ENCODE data around the gene POLD3. TPM values are rescaled to one million over a fixed set of nuclear protein-coding genes. Genes with fewer than 3 reads are reported as not detected.

Gene POLD3
- total and polyA plus RNA-seq, 4 donors: 7.6 to 21.1 (median 15.0) TPM

GRCh38 chr11:74673693-74674360, 81.4 kb downstream of the POLD3 start:
- no peaks in the 10 kb centered on the region for H3K27me3 ChIP-seq (ENCODE audit: control insufficient read depth in 3 of 3, insufficient read depth in 3 of 3, low read length in 2 of 3)
- no peak overlapping the region for H3K4me3 ChIP-seq
- peaks cover 0 to 3% (median under 1%) of the 10 kb centered on the region in 4 donors for H3K9me3 ChIP-seq (ENCODE audit: control insufficient read depth in 4 of 4, insufficient read depth in 3 of 4, low read length in 3 of 4)
- 89 to 93% methylated on average over 7 of the region's 7 CpGs for WGBS, 2 donors
- TF ChIP-seq, protein P1, sequence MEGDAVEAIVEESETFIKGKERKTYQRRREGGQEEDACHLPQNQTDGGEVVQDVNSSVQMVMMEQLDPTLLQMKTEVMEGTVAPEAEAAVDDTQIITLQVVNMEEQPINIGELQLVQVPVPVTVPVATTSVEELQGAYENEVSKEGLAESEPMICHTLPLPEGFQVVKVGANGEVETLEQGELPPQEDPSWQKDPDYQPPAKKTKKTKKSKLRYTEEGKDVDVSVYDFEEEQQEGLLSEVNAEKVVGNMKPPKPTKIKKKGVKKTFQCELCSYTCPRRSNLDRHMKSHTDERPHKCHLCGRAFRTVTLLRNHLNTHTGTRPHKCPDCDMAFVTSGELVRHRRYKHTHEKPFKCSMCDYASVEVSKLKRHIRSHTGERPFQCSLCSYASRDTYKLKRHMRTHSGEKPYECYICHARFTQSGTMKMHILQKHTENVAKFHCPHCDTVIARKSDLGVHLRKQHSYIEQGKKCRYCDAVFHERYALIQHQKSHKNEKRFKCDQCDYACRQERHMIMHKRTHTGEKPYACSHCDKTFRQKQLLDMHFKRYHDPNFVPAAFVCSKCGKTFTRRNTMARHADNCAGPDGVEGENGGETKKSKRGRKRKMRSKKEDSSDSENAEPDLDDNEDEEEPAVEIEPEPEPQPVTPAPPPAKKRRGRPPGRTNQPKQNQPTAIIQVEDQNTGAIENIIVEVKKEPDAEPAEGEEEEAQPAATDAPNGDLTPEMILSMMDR (IDR thresholded peaks at IDR 0.05; ENCODE audit: control extremely low read depth, extremely low read depth): no peak
- no peak for ATAC-seq (ENCODE audit: insufficient read depth, low FRiP score)
- H3K27ac ChIP-seq (ENCODE audit: low read depth in 1 of 2, low read length in 1 of 2): peak overlapping the region; percentile 4 to 47
- no peaks in the 10 kb centered on the region for H3K36me3 ChIP-seq (ENCODE audit: control insufficient read depth in 4 of 4, insufficient read depth in 4 of 4, low read length in 4 of 4)
- no peak overlapping the region for H3K9ac ChIP-seq (ENCODE audit: insufficient read depth in 1 of 2, low read length in 2 of 2)
- peaks cover 0 to 7% (median 0%) of the 10 kb centered on the region in 5 donors for H3K4me1 ChIP-seq (ENCODE audit: control insufficient read depth in 5 of 5, insufficient read depth in 5 of 5, low read length in 5 of 5)
- no peak for DNase-seq

DNA sequence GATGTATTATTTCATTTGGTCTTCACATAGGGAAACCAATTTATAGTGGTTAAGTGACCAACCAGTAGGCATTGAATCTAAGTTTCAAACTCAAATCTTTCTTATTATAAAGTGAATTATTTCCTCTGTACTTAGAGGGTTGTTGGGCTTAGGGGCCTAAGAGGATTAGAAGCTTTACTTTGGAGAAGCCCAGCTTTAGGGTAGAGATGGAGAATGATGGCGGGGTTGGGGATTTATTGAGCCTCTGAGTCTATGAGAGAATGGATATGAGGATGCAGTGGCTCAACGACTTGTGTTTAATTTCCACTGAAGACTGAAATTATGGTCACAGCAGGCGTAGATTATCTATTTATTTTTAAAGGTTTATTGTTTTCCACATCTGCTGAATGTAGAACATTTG, 83.4 kb downstream of the POLD3 start:
- no peak overlapping the region for H3K27ac ChIP-seq (ENCODE audit: low read depth in 1 of 2, low read length in 1 of 2)
- ATAC-seq (ENCODE audit: insufficient read depth, low FRiP score): no peak
- no peaks in the 10 kb centered on the region for H3K36me3 ChIP-seq (ENCODE audit: control insufficient read depth in 4 of 4, insufficient read depth in 4 of 4, low read length in 4 of 4)
- peaks cover 0 to 7% (median 0%) of the 10 kb centered on the region in 5 donors for H3K4me1 ChIP-seq (ENCODE audit: control insufficient read depth in 5 of 5, insufficient read depth in 5 of 5, low read length in 5 of 5)
- H3K4me3 ChIP-seq: no peak overlapping the region
- H3K27me3 ChIP-seq (ENCODE audit: control insufficient read depth in 3 of 3, insufficient read depth in 3 of 3, low read length in 2 of 3): no peaks in the 10 kb centered on the region
- H3K9ac ChIP-seq (ENCODE audit: insufficient read depth in 1 of 2, low read length in 2 of 2): no peak overlapping the region
- 91 to 93% methylated on average over 3 of the region's 3 CpGs for WGBS, 2 donors
- TF ChIP-seq, protein P1 (IDR thresholded peaks at IDR 0.05; ENCODE audit: control extremely low read depth, extremely low read depth): no peak
- peaks cover 0 to 3% (median under 1%) of the 10 kb centered on the region in 4 donors for H3K9me3 ChIP-seq (ENCODE audit: control insufficient read depth in 4 of 4, insufficient read depth in 3 of 4, low read length in 3 of 4)
- no peak for DNase-seq

- Histone ChIP-seq H3K9me3 (ENCODE audit: control insufficient read depth in 4 of 4, insufficient read depth in 3 of 4, low read length in 3 of 4) (peaks cover 0 to 3% (median under 1%) of the 10 kb centered on the region in 4 donors), H3K27me3 (ENCODE audit: control insufficient read depth in 3 of 3, insufficient read depth in 3 of 3, low read length in 2 of 3) (no peaks in the 10 kb centered on the region), H3K36me3 (ENCODE audit: control insufficient read depth in 4 of 4, insufficient read depth in 4 of 4, low read length in 4 of 4) (no peaks in the 10 kb centered on the region), H3K4me3 (no peak overlapping the region), H3K27ac (ENCODE audit: low read depth in 1 of 2, low read length in 1 of 2) (no peak overlapping the region), H3K9ac (ENCODE audit: insufficient read depth in 1 of 2, low read length in 2 of 2) (no peak overlapping the region), H3K4me1 (ENCODE audit: control insufficient read depth in 5 of 5, insufficient read depth in 5 of 5, low read length in 5 of 5) (peaks cover 0 to 7% (median 0%) of the 10 kb centered on the region in 5 donors)
- TF ChIP-seq, protein P1 (IDR thresholded peaks at IDR 0.05; ENCODE audit: control extremely low read depth, extremely low read depth): no peak
- no peak for DNase-seq
- 89 to 92% methylated on average over 5 of the region's 5 CpGs for WGBS, 2 donors
- ATAC-seq (ENCODE audit: insufficient read depth, low FRiP score): no peak
These were observed 84.2 kb downstream of the POLD3 start for GRCh38 chr11:74676596-74676995.
